Measurements from ENCODE around the gene KNTC1. TPM values are rescaled to one million over a fixed set of nuclear protein-coding genes. Genes with fewer than 3 reads are reported as not detected.
A peak's percentile ranks its signal among the peaks of the same experiment; 100 is the strongest.

KNTC1 gene
- total and polyA plus RNA-seq, 9 donors, result 4.7 to 15.9 (median 8.6) TPM

GRCh38 chr12:122495258-122495657, 31.8 kb upstream of the KNTC1 start:
- no peak overlapping the region for H3K4me3 ChIP-seq
- TF ChIP-seq POLR2A (IDR thresholded peaks at IDR 0.05) (no peak), EP300 (IDR thresholded peaks at IDR 0.05) (no peak), CTCF (IDR thresholded peaks at IDR 0.05) (no peak)
- no peaks in the 10 kb centered on the region for H3K27me3 ChIP-seq
- no peaks in the 10 kb centered on the region for H3K36me3 ChIP-seq
- intact Hi-C loops (cut with DNase I), result no loop called here
- no peak for DNase-seq
- 79 to 93% (median 93%) methylated on average over 7 of the region's 7 CpGs for WGBS, 3 donors
- no peak overlapping the region for H3K27ac ChIP-seq
- H3K9me3 ChIP-seq, result no peaks in the 10 kb centered on the region
- H3K4me1 ChIP-seq (ENCODE audit: insufficient read depth), result peaks cover 1% of the 10 kb centered on the region

- Histone ChIP-seq H3K27ac (peak overlapping the region; percentile 91 to 96), H3K36me3 (no peaks in the 10 kb centered on the region), H3K27me3 (no peaks in the 10 kb centered on the region), H3K9me3 (no peaks in the 10 kb centered on the region), H3K4me1 (ENCODE audit: insufficient read depth) (peaks cover 4% of the 10 kb centered on the region), H3K4me3 (peak overlapping the region; percentile 94)
- peak; percentile 4 for TF ChIP-seq POLR2A (IDR thresholded peaks at IDR 0.05)
- no peak for TF ChIP-seq CTCF (IDR thresholded peaks at IDR 0.05)
- DNase-seq, result peak in 4 of 5 donors; percentile 47 to 72 (median 64)
- 0% methylated on average over 36 to 47 of the region's 47 CpGs for WGBS, 3 donors
- intact Hi-C loops (cut with DNase I), result loop anchor here in 1 of 4 donors (2.0 kb wide), 1 partner anchor 25 kb away; no protein-coding TSS in a partner anchor
Observed at GRCh38 chr12:122499991-122500684, 26.9 kb upstream of the KNTC1 start.

- DNase-seq, result peak; percentile 94 to 97 (median 95)
- H3K4me3 ChIP-seq, result peak within 1 kb of the TSS; percentile 94
- peaks cover 4% of the 10 kb centered on the region for H3K4me1 ChIP-seq (ENCODE audit: insufficient read depth)
- H3K36me3 ChIP-seq, result no peaks in the 10 kb centered on the region
- no peaks in the 10 kb centered on the region for H3K27me3 ChIP-seq
- peak; percentile 93 for TF ChIP-seq POLR2A (IDR thresholded peaks at IDR 0.05)
- peak in 2 of 3 donors; percentile 37 to 50 for TF ChIP-seq CTCF (IDR thresholded peaks at IDR 0.05)
- TF ChIP-seq EP300 (IDR thresholded peaks at IDR 0.05), result no peak
- peak within 1 kb of the TSS; percentile 91 to 96 for H3K27ac ChIP-seq
- intact Hi-C loops (cut with DNase I), result loop anchor here in 1 of 4 donors (2.0 kb wide), 1 partner anchor 24 kb away; no protein-coding TSS in a partner anchor
- no peaks in the 10 kb centered on the region for H3K9me3 ChIP-seq
- 1 to 2% (median 1%) methylated on average over 52 of the region's 52 CpGs for WGBS, 3 donors
Observed at GRCh38 chr12:122500685-122501488, 26.2 kb upstream of the KNTC1 start, which contains the start of gene ZCCHC8. Gene ZCCHC8, minus strand, starts transcription at chr12:122500932. Its CDS starts 92 bp downstream, at chr12:122500840.

- H3K27ac ChIP-seq, result peak overlapping the region in 1 of 2 donors; percentile 96
- H3K27me3 ChIP-seq, result no peaks in the 10 kb centered on the region
- H3K4me1 ChIP-seq (ENCODE audit: insufficient read depth), result peaks cover 4% of the 10 kb centered on the region
- intact Hi-C loops (cut with DNase I), result loop anchor here in 1 of 4 donors (2.0 kb wide), 1 partner anchor 23 kb away; no protein-coding TSS in a partner anchor
- peak overlapping the region; percentile 94 for H3K4me3 ChIP-seq
- DNase-seq, result no peak
- H3K36me3 ChIP-seq, result no peaks in the 10 kb centered on the region
- 72 to 81% (median 78%) methylated on average over 9 of the region's 9 CpGs for WGBS, 3 donors
- no peaks in the 10 kb centered on the region for H3K9me3 ChIP-seq
- TF ChIP-seq EP300 (IDR thresholded peaks at IDR 0.05) (no peak), CTCF (IDR thresholded peaks at IDR 0.05) (no peak), POLR2A (IDR thresholded peaks at IDR 0.05) (no peak)
Observed at GRCh38 chr12:122501489-122501989, 25.5 kb upstream of the KNTC1 start.
